ENCODE measurements around the gene CBR1. TPM values are rescaled to one million over a fixed set of nuclear protein-coding genes. Genes with fewer than 3 reads are reported as not detected.
A peak's percentile ranks its signal among the peaks of the same experiment; 100 is the strongest.

CBR1 gene
- total RNA-seq, 2 donors from 2014 or later: 81.6 to 131 TPM

GRCh38 chr21:36100971-36101641, 31.3 kb downstream of the CBR1 start:
- DNase-seq: no peak
- no peaks in the 10 kb centered on the region for H3K36me3 ChIP-seq
- H3K9me3 ChIP-seq: no peaks in the 10 kb centered on the region
- no peaks in the 10 kb centered on the region for H3K4me1 ChIP-seq
- no peak for TF ChIP-seq CTCF (IDR thresholded peaks at IDR 0.05)
- H3K4me3 ChIP-seq: no peak overlapping the region
- no peak overlapping the region for H3K27ac ChIP-seq
- intact Hi-C loops (cut with DNase I): loop anchor here (10.0 kb wide), 1 partner anchor 46 kb away; no protein-coding TSS in a partner anchor
- no peaks in the 10 kb centered on the region for H3K27me3 ChIP-seq
- H3K9ac ChIP-seq (ENCODE audit: low read depth in 2 of 2, low read length in 2 of 2): no peak overlapping the region

- intact Hi-C loops (cut with DNase I): loop anchor here (10.0 kb wide), 1 partner anchor 49 kb away; no protein-coding TSS in a partner anchor
These were observed 33.6 kb downstream of the CBR1 start for GRCh38 chr21:36103434-36103833.

GRCh38 chr21:36104317-36105300, 34.8 kb downstream of the CBR1 start:
- H3K36me3 ChIP-seq: no peaks in the 10 kb centered on the region
- no peak overlapping the region for H3K4me3 ChIP-seq
- intact Hi-C loops (cut with DNase I): loop anchor here (10.0 kb wide), 1 partner anchor 50 kb away; no protein-coding TSS in a partner anchor
- peak; percentile 27 for TF ChIP-seq CTCF (IDR thresholded peaks at IDR 0.05)
- H3K27ac ChIP-seq: no peak overlapping the region
- H3K9ac ChIP-seq (ENCODE audit: low read depth in 2 of 2, low read length in 2 of 2): no peak overlapping the region
- H3K4me1 ChIP-seq: no peaks in the 10 kb centered on the region
- peak; percentile 45 for DNase-seq
- no peaks in the 10 kb centered on the region for H3K27me3 ChIP-seq
- H3K9me3 ChIP-seq: no peaks in the 10 kb centered on the region

More at GRCh38 chr21:36103434-36103833, 33.6 kb downstream of the CBR1 start:
- Histone ChIP-seq H3K9ac (ENCODE audit: low read depth in 2 of 2, low read length in 2 of 2) (no peak overlapping the region), H3K4me1 (no peaks in the 10 kb centered on the region), H3K36me3 (no peaks in the 10 kb centered on the region), H3K27ac (no peak overlapping the region), H3K4me3 (no peak overlapping the region), H3K27me3 (no peaks in the 10 kb centered on the region), H3K9me3 (no peaks in the 10 kb centered on the region)
- TF ChIP-seq CTCF (IDR thresholded peaks at IDR 0.05): no peak
- DNase-seq: no peak

- no peak overlapping the region for H3K4me3 ChIP-seq
These were observed 35.6 kb downstream of the CBR1 start for GRCh38 chr21:36105327-36105842.

More at GRCh38 chr21:36105327-36105842, 35.6 kb downstream of the CBR1 start:
- Histone ChIP-seq H3K4me1 (no peaks in the 10 kb centered on the region), H3K27ac (no peak overlapping the region), H3K36me3 (no peaks in the 10 kb centered on the region), H3K27me3 (no peaks in the 10 kb centered on the region), H3K9ac (ENCODE audit: low read depth in 2 of 2, low read length in 2 of 2) (no peak overlapping the region), H3K9me3 (no peaks in the 10 kb centered on the region)
- intact Hi-C loops (cut with DNase I): loop anchor here (10.0 kb wide), 1 partner anchor 51 kb away; no protein-coding TSS in a partner anchor
- TF ChIP-seq CTCF (IDR thresholded peaks at IDR 0.05): no peak
- DNase-seq: no peak
